ENCODE measurements around the gene VSX2.

Gene VSX2

GRCh38 chr14:74260525-74261233, 21.4 kb downstream of the VSX2 start:
- DNase-seq (ENCODE audit: low read depth): no peak

- no peak for DNase-seq (ENCODE audit: low read depth)
These were observed 22.0 kb downstream of the VSX2 start for GRCh38 chr14:74261288-74261687.

- DNase-seq (ENCODE audit: low read depth): no peak
These were observed 22.8 kb downstream of the VSX2 start for GRCh38 chr14:74262076-74262475.

- no peak for DNase-seq (ENCODE audit: low read depth)
These were observed 23.9 kb downstream of the VSX2 start for GRCh38 chr14:74263181-74263580.

- no peak for DNase-seq (ENCODE audit: low read depth)
These were observed 24.7 kb downstream of the VSX2 start for GRCh38 chr14:74263921-74264320.

GRCh38 chr14:74265301-74265965, 26.2 kb downstream of the VSX2 start:
- no peak for DNase-seq (ENCODE audit: low read depth)

GRCh38 chr14:74267588-74267987, 28.3 kb downstream of the VSX2 start:
- no peak for DNase-seq (ENCODE audit: low read depth)

- peak; percentile 53 for DNase-seq (ENCODE audit: low read depth)
These were observed 31.3 kb downstream of the VSX2 start for GRCh38 chr14:74270382-74271177.

- no peak for DNase-seq (ENCODE audit: low read depth)
These were observed 32.1 kb downstream of the VSX2 start for GRCh38 chr14:74271365-74271764.

GRCh38 chr14:74275241-74275841, 36.1 kb downstream of the VSX2 start:
- DNase-seq (ENCODE audit: low read depth): peak; percentile 78

- DNase-seq (ENCODE audit: low read depth): no peak
These were observed 38.8 kb downstream of the VSX2 start for GRCh38 chr14:74278080-74278479.

GRCh38 chr14:74281069-74281468, 41.8 kb downstream of the VSX2 start:
- no peak for DNase-seq (ENCODE audit: low read depth)

GRCh38 chr14:74286736-74287135, 47.5 kb downstream of the VSX2 start:
- no peak for DNase-seq (ENCODE audit: low read depth)

GRCh38 chr14:74289801-74290200, 50.6 kb downstream of the VSX2 start:
- DNase-seq (ENCODE audit: low read depth): no peak

- no peak for DNase-seq (ENCODE audit: low read depth)
These were observed 51.2 kb downstream of the VSX2 start for GRCh38 chr14:74290415-74290814.

GRCh38 chr14:74292061-74292460, 52.8 kb downstream of the VSX2 start:
- no peak for DNase-seq (ENCODE audit: low read depth)

GRCh38 chr14:74293606-74294005, 54.4 kb downstream of the VSX2 start:
- DNase-seq (ENCODE audit: low read depth): no peak

- no peak for DNase-seq (ENCODE audit: low read depth)
These were observed 56.8 kb downstream of the VSX2 start for GRCh38 chr14:74296037-74296467.

- DNase-seq (ENCODE audit: low read depth): no peak
These were observed 58.7 kb downstream of the VSX2 start for GRCh38 chr14:74297986-74298385.

GRCh38 chr14:74299061-74299545, 59.9 kb downstream of the VSX2 start:
- no peak for DNase-seq (ENCODE audit: low read depth)

GRCh38 chr14:74301594-74302151, 62.4 kb downstream of the VSX2 start:
- DNase-seq (ENCODE audit: low read depth): no peak

- peak; percentile 21 for DNase-seq (ENCODE audit: low read depth)
These were observed 62.9 kb downstream of the VSX2 start for GRCh38 chr14:74302152-74302628.

Data from GM04504 (cell line).